GM23338 (cell line): ENCODE results near the gene IPPK. TPM values are rescaled to one million over a fixed set of nuclear protein-coding genes. Genes with fewer than 3 reads are reported as not detected.

Experiments
- ATAC-seq: fragments of 200-7000 bp; cut with Tn5 transposase; 3 replicates; pipeline ENCODE4 v1.9.1; 2020
- DNase-seq: peaks from one replicate; pipeline ENCODE4 v3.0.0-alpha.2; 2015; ENCODE audit warnings: low spot score
- H2AFZ ChIP-seq: fragments of 200-600 bp; sonication (generic); 2 replicates; pipeline ENCODE4 v1.8.0; 2016; ENCODE audit warnings: antibody characterized with exemption, mild to moderate bottlenecking, moderate library complexity
- H3F3A ChIP-seq: fragments of 200-600 bp; sonication (generic); replicated peaks from 2 replicates; pipeline ENCODE4 v1.8.0; 2017; ENCODE audit warnings: antibody characterized with exemption, mixed run types, low read depth
- H3K27ac ChIP-seq: fragments of 200-600 bp; sonication (generic); 2 replicates; pipeline ENCODE4 v1.6.1; 2016; ENCODE audit warnings: low read depth
- H3K27me3 ChIP-seq: fragments of 200-600 bp; sonication (generic); 2 replicates; pipeline ENCODE4 v1.8.0; 2016; ENCODE audit warnings: mild to moderate bottlenecking, mixed run types, moderate library complexity; ENCODE audit not compliant: insufficient read depth
- H3K36me3 ChIP-seq: fragments of 200-600 bp; sonication (generic); 2 replicates; pipeline ENCODE4 v1.8.0; 2016; ENCODE audit warnings: mild to moderate bottlenecking; ENCODE audit not compliant: insufficient read depth
- H3K4me1 ChIP-seq: fragments of 200-600 bp; sonication (generic); 2 replicates; pipeline ENCODE4 v1.8.0; 2016; ENCODE audit warnings: mild to moderate bottlenecking, moderate library complexity; ENCODE audit not compliant: insufficient read depth
- H3K4me2 ChIP-seq: fragments of 200-600 bp; sonication (generic); 2 replicates; pipeline ENCODE4 v1.7.1; 2017; ENCODE audit warnings: mixed run types
- H3K4me3 ChIP-seq: fragments of 200-600 bp; sonication (generic); 2 replicates; pipeline ENCODE4 v1.6.1; 2016; ENCODE audit warnings: mixed run types
- H3K79me2 ChIP-seq: fragments of 200-600 bp; sonication (generic); replicated peaks from 2 replicates; pipeline ENCODE4 v1.8.0; 2017; ENCODE audit warnings: mild to moderate bottlenecking; ENCODE audit not compliant: insufficient read depth
- H3K9me2 ChIP-seq: fragments of 200-600 bp; sonication (generic); 2 replicates; pipeline ENCODE4 v1.8.0; 2017; ENCODE audit not compliant: insufficient read depth
- H4K20me1 ChIP-seq: fragments of 200-600 bp; sonication (generic); replicated peaks from 2 replicates; pipeline ENCODE4 v1.8.0; 2017; ENCODE audit warnings: mild to moderate bottlenecking; ENCODE audit not compliant: insufficient read depth
- H3K27ac Mint-ChIP-seq: 2 replicates; pipeline ENCODE4 v1.8.0; 2020; ENCODE audit warnings: inconsistent platforms, mild to moderate bottlenecking, moderate library complexity, mixed read lengths
- H3K27me3 Mint-ChIP-seq: 3 replicates; pipeline ENCODE4 v1.8.0; 2022; ENCODE audit warnings: low read depth, mild to moderate bottlenecking, moderate library complexity, mixed read lengths, inconsistent platforms; ENCODE audit not compliant: insufficient read depth, poor library complexity
- H3K36me3 Mint-ChIP-seq: 3 replicates; pipeline ENCODE4 v1.8.0; 2021; ENCODE audit warnings: low read depth, mild to moderate bottlenecking, inconsistent platforms, moderate library complexity, mixed read lengths
- H3K4me1 Mint-ChIP-seq: 3 replicates; pipeline ENCODE4 v1.8.0; 2020; ENCODE audit warnings: mild to moderate bottlenecking, inconsistent platforms, mixed read lengths
- H3K4me3 Mint-ChIP-seq: 3 replicates; pipeline ENCODE4 v1.8.0; 2021; ENCODE audit warnings: moderate library complexity, mild to moderate bottlenecking, inconsistent platforms, mixed read lengths
- H3K9me3 Mint-ChIP-seq: 3 replicates; pipeline ENCODE4 v1.8.0; 2020; ENCODE audit warnings: moderate library complexity, mild to moderate bottlenecking, inconsistent platforms, mixed read lengths
- CREB1 ChIP-seq: fragments of 250-450 bp; sonication (Bioruptor Pico); IDR thresholded peaks from 2 replicates; pipeline ENCODE4 v1.5.0; 2020; ENCODE audit warnings: low read depth, mild to moderate bottlenecking, moderate library complexity
- CTCF ChIP-seq, 2 experiments: fragments of 200-600 bp in 1 of 2; sonication (generic) in 1 of 2; conservative IDR thresholded peaks; 2 replicates each; pipeline versions ENCODE4 v1.5.1 to v1.6.1; 2016 to 2017; ENCODE audit warnings: antibody characterized with exemption in 2 of 2, low read depth in 2 of 2, mild to moderate bottlenecking in 2 of 2, moderate library complexity in 1 of 2
- ETS1 ChIP-seq: IDR thresholded peaks from 2 replicates; pipeline ENCODE4 v1.6.1; 2016; ENCODE audit warnings: antibody characterized with exemption
- EZH2 ChIP-seq: fragments of 200-600 bp; sonication (generic); IDR thresholded peaks from one replicate; pipeline ENCODE4 v1.8.0; 2017; ENCODE audit warnings: antibody characterized with exemption, mild to moderate bottlenecking, low read depth; ENCODE audit not compliant: unreplicated experiment
- EZH2phosphoT487 ChIP-seq: fragments of 200-600 bp; sonication (generic); IDR thresholded peaks from one replicate; pipeline ENCODE4 v1.8.1; 2018; ENCODE audit warnings: antibody characterized with exemption; ENCODE audit not compliant: unreplicated experiment
- JUNB ChIP-seq: IDR thresholded peaks from one replicate; pipeline ENCODE4 v1.6.1; 2016; ENCODE audit warnings: antibody characterized with exemption; ENCODE audit not compliant: unreplicated experiment
- POLR2AphosphoS5 ChIP-seq: IDR thresholded peaks from 2 replicates; pipeline ENCODE4 v1.6.1; 2016; ENCODE audit warnings: antibody characterized with exemption, low read depth
- STAT1 ChIP-seq: IDR thresholded peaks from one replicate; pipeline ENCODE4 v1.6.1; 2016; ENCODE audit warnings: antibody characterized with exemption; ENCODE audit not compliant: unreplicated experiment
- polyA plus RNA-seq: library from polyadenylated mRNA; unstranded; fragments of >200 nt; fragmentation: Nextera tagmentation; extraction: Ambion mirVana; gene quantifications from 2 replicates; pipeline ENCODE4 v1.2.1, GENCODE V29; 2016
- total RNA-seq: library from RNA; depleted of rRNA; stranded (reverse); fragments of >200 nt; shearing (Covaris generic); gene quantifications from 2 replicates; pipeline ENCODE4 v1.2.3, GENCODE V29; 2014

IPPK gene
- total and polyA plus RNA-seq, 2 experiments from 2014 or later, result 6.5 to 17.5 TPM

- Histone ChIP-seq H3K27me3 (no peaks in the 10 kb centered on the region), H3K79me2 (no peaks in the 10 kb centered on the region), H3K4me3 (no peak overlapping the region), H3K36me3 (no peaks in the 10 kb centered on the region; the same call in 1 of the 2 replicates), H3F3A (0 out of 2 replicates have a peak, but pooled peaks cover 4% of the 10 kb centered on the region), H2AFZ (no peak overlapping the region), H3K27ac (no peak overlapping the region), H3K4me1 (no peaks in the 10 kb centered on the region), H3K9me2 (no peaks in the 10 kb centered on the region), H4K20me1 (peaks cover 8% of the 10 kb centered on the region), H3K4me2 (no peak overlapping the region)
- ATAC-seq (no peak), DNase-seq (no peak)
- no peak overlapping the region for H3K27ac Mint-ChIP-seq
- H3K4me1 Mint-ChIP-seq, result no peaks in the 10 kb centered on the region; the same call in 1 of the 3 replicates
- peaks cover 33% of the 10 kb centered on the region for H3K36me3 Mint-ChIP-seq
- no peaks in the 10 kb centered on the region for H3K9me3 Mint-ChIP-seq
- no peak overlapping the region for H3K4me3 Mint-ChIP-seq
- TF ChIP-seq EZH2phosphoT487 (no peak), STAT1 (no peak), CTCF (conservative IDR thresholded peaks at IDR 0.05; ENCODE audit: low read depth in 2 of 2) (no peak), ETS1 (no peak), EZH2 (no peak), CREB1 (CRISPR knock-in tag) (no peak), POLR2AphosphoS5 (no peak)
- H3K27me3 Mint-ChIP-seq, result peaks cover 8% of the 10 kb centered on the region
Observed at GRCh38 chr9:92639124-92639523, 30.8 kb downstream of the IPPK start.

GRCh38 chr9:92638621-92639101, 31.3 kb downstream of the IPPK start:
- H3K36me3 ChIP-seq, result peaks cover 1% of the 10 kb centered on the region; the same call in 1 of the 2 replicates
- H3K4me2 ChIP-seq, result no peak overlapping the region
- H3K4me1 ChIP-seq, result no peaks in the 10 kb centered on the region
- H4K20me1 ChIP-seq, result peaks cover 8% of the 10 kb centered on the region
- 0 out of 2 replicates have a peak, but pooled peaks cover 4% of the 10 kb centered on the region for H3F3A ChIP-seq
- Mint-ChIP-seq H3K27ac (no peak overlapping the region), H3K4me1 (no peaks in the 10 kb centered on the region; the same call in 1 of the 3 replicates), H3K4me3 (no peak overlapping the region), H3K27me3 (peaks cover 8% of the 10 kb centered on the region), H3K9me3 (no peaks in the 10 kb centered on the region), H3K36me3 (peaks cover 32% of the 10 kb centered on the region)
- no peak overlapping the region for H3K4me3 ChIP-seq
- no peak overlapping the region for H3K27ac ChIP-seq
- H3K79me2 ChIP-seq, result no peaks in the 10 kb centered on the region
- TF ChIP-seq CTCF (conservative IDR thresholded peaks at IDR 0.05; ENCODE audit: low read depth in 2 of 2), result no peak
- no peak for TF ChIP-seq JUNB
- TF ChIP-seq ETS1, result no peak
- TF ChIP-seq POLR2AphosphoS5, result no peak
- no peak for TF ChIP-seq CREB1 (CRISPR knock-in tag)
- ATAC-seq (no peak), DNase-seq (no peak)
- H3K27me3 ChIP-seq, result no peaks in the 10 kb centered on the region
- H2AFZ ChIP-seq, result no peak overlapping the region
- H3K9me2 ChIP-seq, result no peaks in the 10 kb centered on the region
